GM21528 (cell line): ENCODE results near the gene KCNC1.

Experiments used
- ATAC-seq: cut with Tn5 transposase; IDR thresholded peaks from one replicate; pipeline ENCODE4 v1.9.1; 2021; ENCODE audit warnings: mild to moderate bottlenecking, moderate library complexity; ENCODE audit not compliant: unreplicated experiment, low FRiP score

The KCNC1 gene

DNA sequence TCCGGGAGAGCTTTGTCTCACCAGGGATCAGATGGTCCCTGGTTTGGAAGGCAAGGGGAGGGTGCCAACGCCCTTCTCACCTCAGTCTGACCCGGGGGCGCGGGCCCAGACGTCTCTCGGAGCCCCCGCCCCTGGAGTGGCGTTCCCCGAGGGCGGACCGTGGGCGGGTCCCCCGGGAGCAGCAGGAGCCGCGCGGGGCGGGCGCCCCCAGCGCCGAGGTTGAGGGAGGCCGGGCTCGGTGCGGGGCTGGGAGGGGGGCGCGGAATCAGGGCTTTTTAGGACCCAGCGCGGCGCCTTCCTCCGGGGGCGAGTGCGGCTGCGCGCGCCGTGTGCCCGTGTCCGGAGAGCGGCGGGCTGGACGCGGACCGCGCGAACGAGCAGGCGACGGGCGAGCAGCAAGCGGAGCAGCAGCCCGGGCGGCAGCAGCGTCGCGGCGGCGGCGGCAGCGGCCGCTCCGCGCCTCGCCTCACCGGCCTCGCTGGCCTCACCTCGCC is at the start of gene KCNC1:
TSS of gene KCNC1 (plus strand) at position 364 of the 494 bp plus-strand sequence. CDS start 1,222 bp downstream, outside the sequence.
- no peak for ATAC-seq

DNA sequence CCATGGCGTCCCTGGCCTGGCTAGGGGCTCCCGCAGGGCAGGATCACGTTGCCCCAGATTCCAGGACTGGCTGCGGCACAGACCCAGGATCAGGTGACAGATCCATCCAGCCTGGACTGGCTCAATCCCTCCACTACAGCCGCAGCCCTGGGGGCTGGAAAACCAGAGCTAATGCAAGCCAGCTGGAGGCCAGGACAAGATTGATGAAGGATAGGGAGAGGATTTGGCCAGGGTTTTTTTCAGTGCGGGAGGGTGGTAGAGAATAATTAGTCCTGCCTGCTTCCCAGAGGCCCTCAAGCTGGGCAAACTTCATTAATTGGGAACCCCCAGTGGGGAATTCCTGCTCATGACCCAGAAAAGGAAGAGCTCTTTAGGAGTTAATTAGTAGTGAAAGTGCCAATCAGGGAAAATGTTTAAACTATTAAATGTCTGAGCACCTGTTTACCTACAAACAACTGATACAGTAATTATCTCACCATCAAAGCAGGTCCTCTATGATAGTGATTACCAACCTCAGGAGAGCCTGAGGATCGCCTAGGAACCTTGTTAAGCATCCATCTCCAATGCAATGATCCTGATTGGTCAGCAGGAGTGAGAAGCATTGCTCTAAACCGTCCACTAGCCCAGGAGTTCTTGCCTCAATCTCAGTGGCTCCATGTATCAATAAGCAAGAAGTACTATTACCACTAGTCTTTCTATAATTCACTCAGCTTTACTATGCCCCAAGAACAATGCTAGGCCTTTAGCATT is 48.2 kb upstream of the KCNC1 start:
- no peak for ATAC-seq

DNA sequence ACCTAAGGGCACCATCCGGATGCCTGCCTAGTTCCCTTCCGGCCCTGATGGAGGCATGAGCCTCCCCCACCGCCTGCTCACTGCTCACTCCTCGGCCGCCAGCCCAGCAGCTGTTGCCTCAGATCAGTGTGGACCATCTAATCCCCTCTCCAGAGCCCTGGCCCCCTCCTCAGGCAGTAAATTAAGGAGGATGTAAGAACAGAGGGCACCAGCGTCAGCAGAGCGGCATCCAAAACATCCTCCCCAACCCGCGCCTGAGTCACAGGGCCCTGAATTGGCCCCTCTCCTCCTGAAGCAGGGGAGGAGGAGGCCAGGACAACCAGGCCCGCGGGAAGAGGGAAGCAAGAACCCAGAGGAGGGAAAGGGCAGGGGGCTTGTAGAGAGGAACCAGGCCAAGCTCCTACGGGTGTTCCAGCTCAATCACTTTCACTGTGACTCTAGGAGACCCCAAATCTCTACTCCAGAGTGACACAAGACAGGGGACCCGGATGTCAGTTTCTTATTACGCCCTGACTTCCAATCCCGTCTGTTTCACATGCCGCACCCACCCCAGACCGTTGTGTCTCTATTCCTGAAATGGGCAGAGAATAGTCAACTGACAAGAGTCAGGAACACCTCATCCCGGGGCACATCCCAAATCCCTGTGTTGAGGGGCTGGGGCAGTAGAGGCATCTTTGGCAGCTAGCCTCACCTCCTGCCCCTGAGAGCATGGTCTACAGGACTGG is 46.5 kb upstream of the KCNC1 start:
- ATAC-seq = no peak

DNA sequence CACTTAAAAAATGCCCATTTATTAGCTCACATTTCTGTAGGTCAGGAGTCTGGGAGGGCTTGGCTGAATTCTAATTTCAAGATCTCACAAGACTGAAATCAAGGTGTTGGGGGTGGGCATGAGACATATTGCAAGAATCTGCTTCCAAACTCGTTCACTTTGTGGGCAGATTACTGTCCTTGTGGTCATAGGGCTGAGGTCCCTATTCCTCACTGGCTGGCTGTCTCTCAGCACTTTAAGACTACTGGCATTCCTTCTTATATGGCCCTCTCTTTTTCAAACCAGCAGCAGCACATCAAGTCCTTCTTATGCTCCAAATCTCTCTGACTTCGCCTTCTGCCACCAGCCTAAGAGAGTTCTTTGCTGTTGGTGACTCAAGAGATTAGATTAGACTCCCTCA is 43.0 kb upstream of the KCNC1 start:
- no peak for ATAC-seq

DNA sequence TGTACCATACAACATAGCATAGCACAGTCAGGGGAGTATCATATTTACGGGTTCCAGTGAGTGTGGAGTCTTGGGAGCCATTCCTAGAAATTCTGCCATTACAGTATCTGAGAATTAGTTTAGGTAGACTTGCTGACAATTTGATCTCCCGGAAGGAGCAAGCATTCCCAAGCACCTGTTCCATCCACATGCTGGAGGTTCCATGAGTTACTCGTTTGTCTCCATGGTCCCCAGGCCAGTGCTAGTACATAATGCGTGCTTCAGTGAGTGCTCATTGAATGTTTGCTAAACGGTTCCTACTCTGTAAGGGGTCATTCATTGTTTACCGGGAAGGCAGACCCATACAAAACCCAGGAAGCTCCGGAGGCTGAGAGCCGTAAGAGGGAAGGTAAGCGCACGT is 42.6 kb upstream of the KCNC1 start:
- ATAC-seq = no peak

DNA sequence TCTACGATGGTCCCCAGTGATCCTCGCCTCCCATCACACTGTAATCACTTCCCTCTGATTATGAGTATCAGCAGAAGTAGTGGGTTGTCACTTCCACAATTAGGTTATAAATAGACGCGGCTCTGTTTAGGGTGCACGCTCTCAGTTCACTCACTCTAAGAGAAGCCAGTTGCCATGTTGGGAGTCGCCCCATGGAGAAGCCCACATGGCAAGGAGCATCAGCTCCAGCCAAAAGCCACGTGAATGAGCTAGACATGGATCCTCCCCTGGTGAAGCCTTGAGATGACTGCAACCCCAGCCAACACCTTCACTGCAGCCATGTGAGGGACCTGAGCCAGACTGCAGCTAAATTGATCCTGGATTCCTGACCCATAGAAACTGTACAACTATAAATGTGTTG is 41.6 kb upstream of the KCNC1 start:
- no peak for ATAC-seq

DNA sequence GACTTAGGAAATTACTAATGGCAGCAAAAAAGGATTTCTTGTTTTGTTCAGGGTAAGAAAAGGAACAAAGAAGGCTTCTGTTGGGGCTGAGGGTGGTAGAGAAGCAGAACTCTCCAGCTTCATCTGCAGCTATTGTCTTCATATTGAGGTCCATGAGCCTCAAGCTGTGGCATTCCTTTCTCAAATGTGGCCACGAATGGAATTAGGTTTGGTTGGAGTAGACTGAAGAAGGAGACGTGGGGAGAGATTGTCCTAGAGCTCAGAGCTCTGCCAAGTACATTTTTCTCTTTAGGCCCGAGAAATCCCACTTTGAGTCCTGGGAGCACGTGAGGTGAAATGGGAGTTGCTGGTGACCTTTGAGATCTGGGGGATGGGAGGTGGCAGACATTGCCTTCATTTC is 41.0 kb upstream of the KCNC1 start:
- no peak for ATAC-seq

DNA sequence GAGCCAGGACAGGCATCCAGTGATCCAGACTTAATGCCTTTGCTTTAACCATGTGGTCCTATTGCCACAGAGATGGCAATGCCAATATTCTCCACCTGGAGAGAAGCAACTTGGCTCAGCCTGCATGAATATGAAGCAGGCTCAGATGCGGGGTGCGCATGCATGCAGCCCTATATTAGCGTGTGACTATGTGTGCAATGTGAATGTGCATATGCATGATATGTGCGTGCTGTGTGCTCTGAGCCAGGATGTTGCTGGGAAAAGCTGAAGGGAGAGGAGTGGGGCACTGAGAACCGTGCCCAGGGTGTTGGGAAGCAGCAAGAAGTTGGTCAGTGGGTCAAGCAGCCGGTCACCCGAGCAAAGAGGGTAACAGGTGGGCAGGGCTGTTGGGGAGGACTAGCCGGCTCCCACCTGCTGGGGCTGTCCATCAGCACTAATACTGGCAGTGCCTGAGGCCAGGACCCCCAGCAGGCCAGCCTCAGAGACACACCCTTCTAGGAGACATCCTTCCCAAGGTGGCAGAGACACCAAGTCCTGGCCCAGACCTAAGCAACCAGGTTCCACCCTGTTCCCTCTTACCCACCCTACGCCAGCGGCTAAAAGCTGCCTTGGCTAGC is 40.0 kb upstream of the KCNC1 start:
- ATAC-seq = no peak

DNA sequence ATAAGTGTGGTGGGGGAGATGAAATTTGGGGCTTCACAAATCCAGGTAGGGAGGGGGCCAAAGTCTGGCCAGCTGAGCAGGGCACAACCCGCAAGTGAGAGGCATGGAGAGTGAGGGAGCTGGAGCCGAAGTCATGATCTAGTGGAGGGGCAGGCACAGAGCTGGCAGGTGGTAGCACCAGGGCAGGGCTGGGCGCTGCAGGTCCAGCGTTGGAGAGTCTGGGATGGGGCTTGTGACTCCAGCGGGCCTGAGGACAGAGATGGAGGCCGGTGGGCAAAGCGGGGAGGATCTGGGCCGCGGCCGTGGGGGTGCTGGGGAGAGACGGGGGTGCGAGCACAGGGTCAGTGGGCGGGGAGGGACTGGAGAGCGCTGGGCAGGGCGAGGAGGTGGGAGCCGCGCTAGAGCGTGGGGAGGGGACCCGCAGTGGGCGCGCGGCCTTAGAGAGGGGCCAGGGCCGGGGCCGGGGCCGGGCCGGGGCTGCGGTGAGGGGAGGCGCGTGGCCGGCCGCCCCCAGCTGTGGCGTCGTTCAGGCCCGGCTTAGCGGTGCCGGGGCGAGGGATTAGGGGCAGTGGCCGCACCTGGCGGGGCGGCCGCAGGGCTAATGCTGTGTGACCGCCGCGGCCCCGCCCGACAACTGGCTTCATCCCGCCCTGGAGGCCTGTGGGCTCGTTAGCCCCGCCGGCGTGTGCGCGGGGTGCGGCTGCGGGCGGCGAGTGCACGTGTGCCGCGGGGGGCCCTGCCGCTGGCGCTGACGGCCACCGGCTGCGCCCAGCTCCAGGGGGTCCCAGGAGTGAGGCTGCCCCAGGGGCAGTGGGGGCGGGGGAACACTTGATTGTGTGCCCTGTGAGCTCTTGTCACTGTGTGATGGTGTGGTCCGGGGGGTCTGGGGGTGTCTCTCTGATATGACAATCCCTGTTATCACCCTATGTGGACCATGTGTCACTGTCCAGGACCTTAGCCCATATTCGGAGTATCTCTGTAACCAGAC is 38.8 kb upstream of the KCNC1 start:
- ATAC-seq = no peak

DNA sequence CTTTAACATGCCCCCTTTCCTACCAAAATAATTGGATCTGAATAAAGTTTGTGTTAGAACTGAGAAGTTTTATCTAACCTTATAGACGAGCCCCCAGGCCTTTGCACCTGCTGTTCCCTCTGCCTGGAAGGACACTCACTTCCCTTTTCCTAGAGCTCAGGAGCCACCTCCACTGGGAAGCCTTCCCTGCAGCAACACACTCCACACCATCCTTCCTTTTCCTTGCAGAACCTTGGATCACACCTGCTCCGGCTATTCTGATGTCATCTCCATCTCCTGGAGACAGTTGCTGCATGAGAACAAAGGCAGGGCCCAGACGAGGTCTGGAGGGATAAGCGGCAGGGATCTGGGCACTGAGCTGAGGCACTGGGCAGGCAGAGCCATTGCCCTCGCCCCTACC is 37.8 kb upstream of the KCNC1 start:
- ATAC-seq = no peak

DNA sequence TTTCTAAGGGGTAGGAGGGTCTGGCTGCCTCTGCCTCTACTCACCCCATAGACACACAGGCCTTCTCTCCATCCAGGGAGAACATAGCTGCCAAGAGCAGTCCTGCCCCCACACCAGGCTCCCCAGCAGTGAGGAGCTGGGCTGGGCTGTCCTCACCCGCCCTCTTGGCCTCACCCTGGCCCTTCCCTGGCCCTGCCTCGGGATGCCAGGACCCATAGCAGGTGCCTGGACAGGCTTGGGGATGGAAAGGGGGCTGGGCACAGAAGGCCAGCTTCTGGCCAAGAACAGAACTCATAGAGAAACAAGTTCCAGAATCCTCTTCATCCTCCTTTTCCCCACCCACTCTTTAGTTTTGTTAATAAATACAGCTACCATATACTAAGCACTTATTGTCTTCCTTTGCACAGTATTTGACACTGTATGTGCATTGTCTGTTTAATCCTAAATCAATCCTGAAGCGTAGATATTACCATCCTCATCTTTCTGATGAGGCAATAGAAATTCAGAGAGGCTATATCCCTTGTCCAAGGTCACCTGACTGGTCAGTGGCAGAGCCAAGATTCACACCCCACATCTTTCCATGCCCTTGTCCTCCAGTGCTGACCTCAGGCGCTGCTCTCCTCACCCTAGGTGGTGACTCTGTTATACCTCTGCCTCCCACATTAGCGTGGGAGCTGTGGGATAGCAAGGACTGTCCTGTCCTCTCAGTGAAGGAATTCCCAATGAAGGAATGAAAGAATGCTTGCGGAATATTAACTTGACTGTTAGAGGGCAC is 37.2 kb upstream of the KCNC1 start:
- no peak for ATAC-seq

DNA sequence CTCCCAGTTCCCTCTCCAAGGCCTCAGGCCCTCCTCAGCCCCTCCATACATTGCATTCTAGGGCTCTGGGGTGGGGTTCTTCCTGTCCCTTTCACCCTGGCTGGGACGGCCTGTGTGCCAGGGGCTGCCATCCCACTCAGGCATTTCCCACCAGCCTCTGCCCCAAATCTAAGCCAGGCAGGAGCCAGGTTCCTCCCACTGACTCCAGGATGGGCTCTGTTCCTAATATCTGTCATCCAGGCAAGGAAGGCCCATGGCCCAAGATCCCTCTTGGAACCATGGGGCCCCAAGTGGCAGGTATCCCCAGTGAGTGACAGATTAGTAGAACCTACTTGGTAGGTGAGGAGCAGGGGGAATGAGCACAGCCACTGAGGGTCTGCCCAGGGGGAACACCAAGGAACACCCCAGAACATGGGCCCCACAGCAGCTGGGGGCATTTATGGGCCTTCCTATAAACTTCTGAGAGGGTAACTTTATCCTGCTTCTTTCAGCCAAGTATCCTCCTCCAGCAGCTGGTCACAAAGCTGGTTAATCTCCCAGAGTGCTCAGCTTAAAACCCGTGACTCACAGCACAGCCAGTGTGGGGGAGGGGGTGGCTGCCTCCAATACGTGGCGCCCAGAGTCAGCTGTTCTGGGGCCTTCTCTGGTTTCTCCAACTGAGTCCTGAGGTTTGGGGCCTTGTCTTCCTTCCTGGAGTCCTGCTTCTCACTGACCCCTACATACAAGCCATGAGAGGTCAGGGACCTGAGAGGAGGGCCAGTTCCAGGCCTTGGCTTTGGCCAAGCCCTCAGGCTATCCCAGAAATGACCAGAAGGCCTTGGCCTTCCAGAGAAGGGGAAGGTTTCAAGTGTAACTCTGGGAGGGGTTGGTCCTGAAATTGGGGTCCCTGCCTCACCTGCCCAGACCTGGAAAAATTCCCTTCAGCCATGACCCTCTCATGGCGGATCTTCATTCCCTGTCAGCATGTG is 35.1 kb upstream of the KCNC1 start:
- ATAC-seq = no peak

DNA sequence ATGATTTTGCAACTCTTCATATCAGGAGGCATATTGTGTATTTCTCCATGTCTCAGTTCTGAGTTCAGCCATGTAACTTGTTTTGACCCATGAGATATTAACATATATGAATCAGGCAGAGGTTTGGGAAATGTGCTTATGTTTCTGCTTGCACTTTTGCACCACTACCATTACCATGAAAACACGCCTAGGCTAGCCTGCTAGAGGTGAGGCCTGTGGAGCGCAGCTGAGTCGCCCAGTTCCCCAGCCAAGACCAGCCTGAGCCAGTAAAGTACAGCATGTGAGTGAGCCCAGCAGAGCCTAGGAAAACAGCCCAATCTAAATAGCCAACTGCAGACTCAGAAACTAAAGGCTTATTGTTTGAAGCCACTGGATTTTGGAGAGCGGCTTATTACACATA is 33.6 kb upstream of the KCNC1 start:
- ATAC-seq = no peak

DNA sequence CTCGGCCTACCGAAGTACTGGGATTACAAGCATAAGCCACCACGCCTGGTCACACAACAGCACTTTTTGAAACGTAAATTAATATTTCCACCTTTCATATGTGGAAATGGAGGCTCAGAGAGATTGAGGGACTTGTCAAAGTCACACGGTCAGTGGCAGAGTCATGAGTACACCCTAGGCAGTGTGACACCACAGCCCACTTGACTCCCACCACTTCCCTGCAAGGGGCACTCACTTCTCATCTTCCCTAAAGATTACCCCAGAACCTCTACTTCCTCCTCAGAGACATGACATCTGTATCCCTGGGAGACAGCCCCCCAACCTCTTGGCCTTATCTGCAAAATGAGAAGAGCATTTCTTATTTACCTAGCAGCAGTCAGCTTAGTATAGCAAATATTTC is 31.7 kb upstream of the KCNC1 start:
- no peak for ATAC-seq

DNA sequence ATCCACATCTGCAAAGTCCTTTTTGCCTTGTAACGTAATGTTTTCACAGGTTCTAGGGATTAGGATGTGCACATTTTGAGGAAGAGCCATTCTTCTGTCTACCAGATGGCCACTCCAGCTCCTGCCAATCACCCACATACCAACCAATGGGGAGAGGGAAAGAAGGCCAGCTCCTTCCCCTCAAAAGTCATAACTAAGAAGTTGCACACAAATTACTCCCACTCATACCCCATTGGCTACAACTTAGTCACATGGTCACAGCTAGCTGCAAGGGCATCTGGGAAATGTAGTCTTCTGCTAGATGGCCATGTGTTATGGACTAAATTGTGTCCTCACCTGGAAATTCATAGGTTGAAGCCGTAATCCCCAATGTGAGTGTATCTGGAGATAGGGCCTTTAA is 30.6 kb upstream of the KCNC1 start:
- no peak for ATAC-seq

DNA sequence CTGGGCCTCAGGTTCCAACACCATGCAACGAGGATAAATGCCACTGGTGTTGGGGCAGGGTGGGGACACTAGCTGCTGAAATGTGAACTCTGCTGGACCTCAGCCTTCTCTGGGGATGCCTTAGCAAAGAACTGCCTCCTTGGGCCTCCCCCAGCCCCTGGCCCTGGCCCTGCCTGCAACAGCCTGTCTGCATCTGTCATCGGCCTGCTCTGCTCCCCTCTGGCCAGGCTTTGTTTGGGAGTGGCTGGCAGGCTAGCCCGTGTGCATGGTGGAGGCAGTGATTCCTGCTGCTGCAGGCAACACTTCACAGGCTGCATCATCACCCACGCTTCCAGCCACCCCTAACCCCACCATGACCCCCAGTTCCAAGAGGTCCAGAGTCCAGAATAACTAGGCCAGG is 26.8 kb upstream of the KCNC1 start:
- no peak for ATAC-seq

DNA sequence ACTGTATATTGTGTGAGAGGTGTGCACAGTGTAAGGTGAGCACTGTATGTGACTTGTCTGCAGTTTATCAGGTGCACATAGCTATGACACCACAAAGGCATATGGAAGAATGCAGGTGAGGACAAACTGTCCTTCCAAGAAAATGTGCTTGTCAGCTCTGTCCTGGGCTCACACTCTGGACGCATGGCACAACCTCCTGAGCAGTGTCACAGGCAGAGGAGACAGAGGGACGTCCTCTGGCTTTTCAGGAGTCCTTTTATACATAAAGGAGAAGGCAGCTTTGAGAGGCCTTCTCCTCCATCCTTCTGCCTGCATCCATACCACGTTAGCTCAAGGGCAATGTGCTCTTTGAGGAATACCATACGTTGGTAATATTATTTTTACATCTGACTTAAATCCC is 22.7 kb upstream of the KCNC1 start:
- no peak for ATAC-seq

DNA sequence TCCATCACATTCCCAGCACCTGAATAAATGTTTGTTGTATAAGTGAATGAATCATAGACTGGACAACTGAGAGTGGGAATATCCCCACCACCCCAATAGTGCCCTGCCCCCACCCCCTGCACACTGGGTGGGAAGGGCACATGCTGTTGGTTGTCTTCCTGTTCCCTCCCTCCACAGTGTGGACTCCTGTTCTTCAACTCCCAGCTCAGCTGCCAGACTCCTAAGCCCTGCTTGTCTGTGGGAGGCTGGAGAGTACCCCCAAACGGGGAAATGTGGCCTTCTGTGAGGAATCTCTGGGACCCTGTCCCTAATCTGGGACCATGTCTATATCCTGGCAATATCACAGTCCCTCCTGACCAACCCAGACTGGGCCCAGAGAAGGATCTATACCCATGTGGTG is 20.7 kb upstream of the KCNC1 start:
- no peak for ATAC-seq
